Heart right ventricle (tissue), 16 donors: ENCODE results near the gene OTOGL. TPM values are rescaled to one million over a fixed set of nuclear protein-coding genes. Genes with fewer than 3 reads are reported as not detected.

ENCODE experiments used
- ATAC-seq, 8 donors: fragments of 200-7000 bp; cut with Tn5 transposase; one replicate each; pipeline ENCODE4 v1.9.1; 2020; ENCODE audit warnings: mild to moderate bottlenecking in 8 of 8, moderate library complexity in 8 of 8, moderate number of reproducible peaks in 1 of 8
- DNase-seq, 2 donors: peaks; one replicate each; pipeline ENCODE4 v3.0.0-alpha.2; 2020
- H3K27ac ChIP-seq, 10 donors: fragments of 200-600 bp; sonication (generic) in 2 of 10; one replicate each; pipeline versions ENCODE4 v1.5.0 to v1.8.0; 2020 to 2022; ENCODE audit warnings: mild to moderate bottlenecking in 3 of 10
- H3K27me3 ChIP-seq, 7 donors: fragments of 200-600 bp; one replicate each; pipeline ENCODE4 v1.8.0; 2021 to 2022; ENCODE audit warnings: mild to moderate bottlenecking in 2 of 7
- H3K36me3 ChIP-seq, 9 donors: fragments of 200-600 bp; sonication (generic) in 1 of 9; one replicate each; pipeline versions ENCODE4 v1.5.0 to v1.8.0; 2020 to 2022; ENCODE audit warnings: mild to moderate bottlenecking in 2 of 9
- H3K4me1 ChIP-seq, 9 donors: fragments of 200-600 bp; sonication (generic) in 1 of 9; one replicate each; pipeline versions ENCODE4 v1.5.0 to v1.8.0; 2020 to 2022; ENCODE audit warnings: mild to moderate bottlenecking in 4 of 9
- H3K4me3 ChIP-seq, 10 donors: fragments of 200-600 bp; sonication (generic) in 2 of 10; one replicate each; pipeline versions ENCODE4 v1.5.0 to v1.8.0; 2020 to 2022; ENCODE audit warnings: mild to moderate bottlenecking in 7 of 10, moderate library complexity in 2 of 10
- H3K9me3 ChIP-seq, 11 donors: fragments of 200-600 bp in 10 of 11; sonication (generic) in 2 of 11; one replicate each; pipeline versions ENCODE4 v1.5.0 to v1.8.0; 2013 to 2022; ENCODE audit warnings: mild to moderate bottlenecking in 2 of 11, control low read depth in 1 of 11, moderate library complexity in 1 of 11
- WGBS, 2 donors: extraction: QIAGEN DNeasy Blood & Tissue Kit; methylation state at CpG; one replicate each; pipeline ENCODE4 v1.1.7; 2013; ENCODE audit warnings: inconsistent platforms in 1 of 2; 5-methylcytosine and 5-hydroxymethylcytosine counted together
- intact Hi-C, 10 donors: fragments of 100-400 bp; cut with DNase I; formaldehyde crosslinking; loops; one replicate each; pipeline versions ENCODE4 v1.11.1 to v1.14.2; 2022
- polyA plus RNA-seq, 2 donors: library from polyadenylated mRNA; stranded (reverse); fragments of 200-250 nt; gene quantifications; one replicate each; pipeline ENCODE4 v1.2.3, GENCODE V29; 2013
- total RNA-seq, 10 donors: library from RNA; stranded (reverse); fragmentation: NEBNext Ultra II Directional in 3 of 10; extraction: Animal tissue kit (Norgen Biotek cat#: 25700) in 3 of 10; gene quantifications; one replicate each; pipeline versions ENCODE4 v1.2.1 to v1.2.4, GENCODE V29; 2021 to 2023
- TF ChIP-seq, protein P1 (sequence below), 9 donors: fragments of 200-600 bp; sonication (generic) in 2 of 9; IDR thresholded peaks; one replicate each; pipeline versions ENCODE4 v1.5.0 to v1.8.0; 2021 to 2022; ENCODE audit warnings: antibody characterized with exemption in 9 of 9, mild to moderate bottlenecking in 5 of 9, moderate library complexity in 1 of 9
- donor health status: Arrhythmogenic right ventricular cardiomyopathy.
- donor health status: ischemic (EF 13 %, LVEDD 7.1; RV severe dilation, severe dysfunction).
- donor health status: healthy with polysubstance abuse.
- donor health status: DM: no; HTN: yes; CAD: no.
- donor health status: DM: no; HTN: no; CAD: no.
- donor health status: ischemic (EF 25% LVEDD 6.9; RV normal size, moderate dysfunction).
- donor health status: ischemic (EF 25% LVEDD 5.7; RV mildly dilated, moderate dysfunction).
- donor health status: healthy.
- donor health status: DM: yes; HTN: yes; CAD: no.
- donor health status: Ischemic cardiomyopathy.
- donor health status: ischemic (EF 35%, LVEDD 5.7; RV mildly dilated, moderate dysfunction).
- donor health status: nonischemic (EF 11% LVEDD 7.7; RV severe dilation, severe dysfunction).
- donor health status: DM: yes; HTN: yes; CAD: no.
- donor health status: PGD.
- donor health status: ischemic (EF 29% LVEDD 5.4; RV normal size, mild dysfunction).
- donor health status: nonischemic (EF 23%, LVEDD 6.1; RV moderate dilation, normal function).

OTOGL gene
- total and polyA plus RNA-seq, 12 donors, result 0.04 to 1.4 (median 0.24) TPM

DNA sequence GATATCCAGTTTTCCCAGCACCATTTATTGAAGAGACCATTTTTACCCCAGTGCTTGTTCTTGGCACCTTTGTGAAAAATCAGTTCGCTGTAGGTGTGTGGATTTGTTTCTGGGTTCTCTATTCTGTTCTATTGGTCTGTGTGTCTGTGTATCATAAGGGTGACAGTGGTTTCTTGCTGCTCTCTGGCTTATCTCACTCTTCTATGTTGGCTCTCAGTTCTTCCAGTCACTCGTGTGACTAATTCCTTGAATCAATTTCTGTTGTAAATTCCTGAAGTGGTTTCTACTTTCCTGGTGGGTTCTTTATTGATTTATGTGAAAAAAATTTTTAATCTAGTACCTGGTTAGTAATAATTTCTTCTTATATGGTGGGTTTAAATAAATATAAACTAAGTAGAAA lies 58.3 kb downstream of the OTOGL start:
- H3K27ac ChIP-seq, result no peak overlapping the region
- no peaks in the 10 kb centered on the region for H3K36me3 ChIP-seq
- H3K4me1 ChIP-seq, result no peaks in the 10 kb centered on the region
- 25 to 30% methylated on average over 2 of the region's 2 CpGs for WGBS, 2 donors
- TF ChIP-seq, protein P1, sequence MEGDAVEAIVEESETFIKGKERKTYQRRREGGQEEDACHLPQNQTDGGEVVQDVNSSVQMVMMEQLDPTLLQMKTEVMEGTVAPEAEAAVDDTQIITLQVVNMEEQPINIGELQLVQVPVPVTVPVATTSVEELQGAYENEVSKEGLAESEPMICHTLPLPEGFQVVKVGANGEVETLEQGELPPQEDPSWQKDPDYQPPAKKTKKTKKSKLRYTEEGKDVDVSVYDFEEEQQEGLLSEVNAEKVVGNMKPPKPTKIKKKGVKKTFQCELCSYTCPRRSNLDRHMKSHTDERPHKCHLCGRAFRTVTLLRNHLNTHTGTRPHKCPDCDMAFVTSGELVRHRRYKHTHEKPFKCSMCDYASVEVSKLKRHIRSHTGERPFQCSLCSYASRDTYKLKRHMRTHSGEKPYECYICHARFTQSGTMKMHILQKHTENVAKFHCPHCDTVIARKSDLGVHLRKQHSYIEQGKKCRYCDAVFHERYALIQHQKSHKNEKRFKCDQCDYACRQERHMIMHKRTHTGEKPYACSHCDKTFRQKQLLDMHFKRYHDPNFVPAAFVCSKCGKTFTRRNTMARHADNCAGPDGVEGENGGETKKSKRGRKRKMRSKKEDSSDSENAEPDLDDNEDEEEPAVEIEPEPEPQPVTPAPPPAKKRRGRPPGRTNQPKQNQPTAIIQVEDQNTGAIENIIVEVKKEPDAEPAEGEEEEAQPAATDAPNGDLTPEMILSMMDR (IDR thresholded peaks at IDR 0.05), result no peak
- H3K4me3 ChIP-seq, result no peak overlapping the region
- H3K9me3 ChIP-seq, result peaks cover 0 to 7% (median 0%) of the 10 kb centered on the region in 11 donors
- H3K27me3 ChIP-seq, result no peaks in the 10 kb centered on the region
- intact Hi-C loops, result no loop called here
- no peak for DNase-seq
- ATAC-seq, result no peak

DNA sequence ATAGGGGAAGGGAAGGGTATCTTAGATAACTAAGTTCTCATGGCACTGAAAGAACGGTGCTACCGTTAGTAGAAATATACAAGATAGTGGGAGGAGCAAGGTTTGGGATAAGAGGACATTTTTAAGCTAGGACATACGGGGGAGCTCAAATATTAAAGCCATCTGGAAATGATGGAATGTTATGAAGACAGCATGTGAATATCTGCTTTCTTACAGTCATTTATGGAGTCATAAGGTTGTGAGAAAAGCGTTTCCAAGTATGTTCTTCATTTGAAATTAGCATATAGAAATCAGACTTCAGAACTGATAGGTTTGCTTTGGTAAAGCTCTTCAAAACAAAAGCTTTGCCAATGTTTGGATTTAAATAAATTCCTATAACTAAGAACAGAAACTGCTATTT lies 62.3 kb downstream of the OTOGL start:
- TF ChIP-seq, protein P1 (IDR thresholded peaks at IDR 0.05), result no peak
- Histone ChIP-seq H3K27ac (no peak overlapping the region), H3K9me3 (peaks cover 0 to 7% (median 0%) of the 10 kb centered on the region in 11 donors), H3K4me3 (no peak overlapping the region), H3K4me1 (no peaks in the 10 kb centered on the region), H3K27me3 (no peaks in the 10 kb centered on the region), H3K36me3 (no peaks in the 10 kb centered on the region)
- 63 to 68% methylated on average over 4 of the region's 4 CpGs for WGBS, 2 donors
- DNase-seq (no peak), ATAC-seq (no peak)
- intact Hi-C loops, result no loop called here

DNA sequence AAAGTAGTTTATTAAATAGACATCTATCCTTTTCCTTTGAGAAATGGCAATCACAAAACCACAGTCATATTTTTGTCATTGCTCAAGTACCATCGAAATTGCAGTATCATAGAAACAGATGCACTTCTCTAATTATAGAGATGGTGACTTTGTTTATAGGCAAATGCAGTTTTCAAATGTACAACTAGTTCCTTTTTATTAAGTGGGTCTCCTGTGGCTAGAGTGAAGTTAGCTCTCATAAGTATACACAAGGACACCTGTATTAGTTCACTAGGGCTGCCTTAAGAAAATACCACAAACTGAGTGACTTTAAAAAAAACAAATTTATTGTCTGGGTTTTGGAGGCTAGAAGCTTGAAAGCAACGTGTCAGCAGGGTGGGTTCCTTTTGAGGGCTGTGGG lies 62.8 kb downstream of the OTOGL start:
- Histone ChIP-seq H3K9me3 (peaks cover 0 to 7% (median 0%) of the 10 kb centered on the region in 11 donors), H3K4me1 (no peaks in the 10 kb centered on the region), H3K27me3 (no peaks in the 10 kb centered on the region), H3K27ac (no peak overlapping the region), H3K4me3 (no peak overlapping the region), H3K36me3 (no peaks in the 10 kb centered on the region)
- ATAC-seq (no peak), DNase-seq (no peak)
- intact Hi-C loops, result no loop called here
- WGBS, 2 donors, result 74 to 76% methylated on average over 2 of the region's 2 CpGs
- TF ChIP-seq, protein P1 (IDR thresholded peaks at IDR 0.05), result no peak

DNA sequence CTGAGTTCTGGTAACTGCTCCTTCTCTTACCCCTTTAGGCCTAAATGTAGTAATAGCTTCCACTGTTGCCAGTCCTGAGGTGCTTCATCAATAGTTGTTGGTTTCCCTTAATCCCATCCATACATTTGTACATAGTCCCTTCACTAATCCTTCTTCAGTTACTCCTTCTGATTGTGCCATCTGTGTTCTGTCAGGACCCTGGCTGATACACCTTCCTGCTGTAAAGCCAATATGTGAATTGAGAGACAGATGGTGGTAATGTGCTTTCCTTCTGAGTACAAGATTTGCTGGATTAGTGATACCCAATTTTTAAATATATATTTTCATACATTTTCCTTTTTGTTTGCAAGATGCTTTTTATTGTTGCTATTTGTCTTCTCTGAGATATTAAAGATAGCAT lies 66.4 kb downstream of the OTOGL start:
- H3K27ac ChIP-seq, result no peak overlapping the region
- ATAC-seq, result no peak
- TF ChIP-seq, protein P1 (IDR thresholded peaks at IDR 0.05), result no peak
- no peak for DNase-seq
- H3K4me3 ChIP-seq, result no peak overlapping the region
- H3K36me3 ChIP-seq, result no peaks in the 10 kb centered on the region
- intact Hi-C loops, result no loop called here
- no peaks in the 10 kb centered on the region for H3K27me3 ChIP-seq
- H3K4me1 ChIP-seq, result no peaks in the 10 kb centered on the region
- peaks cover 0 to 3% (median 0%) of the 10 kb centered on the region in 11 donors for H3K9me3 ChIP-seq

DNA sequence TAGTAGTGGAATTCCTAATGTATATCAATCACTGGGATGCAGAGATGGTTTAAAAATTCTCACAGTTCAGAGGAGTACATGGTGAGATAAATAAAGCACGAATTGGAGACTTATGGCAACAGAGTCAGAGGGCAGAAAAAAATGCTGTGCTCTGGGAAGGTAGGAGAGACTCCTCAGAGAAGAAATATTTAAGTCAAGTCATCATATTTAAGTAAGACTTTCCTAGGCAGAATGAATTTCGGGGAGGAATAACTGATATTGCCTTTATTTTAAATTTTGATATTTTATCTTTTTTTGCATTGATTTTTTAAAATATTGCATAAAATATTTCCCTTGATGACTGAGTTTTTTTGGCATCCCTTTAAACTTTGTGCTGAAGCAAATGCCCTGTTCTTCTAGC lies 67.4 kb downstream of the OTOGL start:
- Histone ChIP-seq H3K27me3 (no peaks in the 10 kb centered on the region), H3K9me3 (no peaks in the 10 kb centered on the region), H3K36me3 (no peaks in the 10 kb centered on the region), H3K4me3 (no peak overlapping the region), H3K4me1 (no peaks in the 10 kb centered on the region), H3K27ac (no peak overlapping the region)
- intact Hi-C loops, result no loop called here
- no peak for ATAC-seq
- DNase-seq, result no peak
- WGBS, 2 donors, result 68 to 79% methylated on average over 2 of the region's 2 CpGs
- TF ChIP-seq, protein P1 (IDR thresholded peaks at IDR 0.05), result no peak
